Activated naive CD8-positive, alpha-beta T cell treated with anti-CD3 and anti-CD28 coated beads, Interleukin-2, amount 50 U/mL, for 16 hours (primary cell): ENCODE results near the gene GUCA2B.

Experiments used
- DNase-seq: peaks from one replicate; pipeline ENCODE4 v3.0.0-alpha.2; 2020; ENCODE audit warnings: low read depth, low spot score

GUCA2B gene

GRCh38 chr1:42152907-42153600 is at the start of gene GUCA2B:
TSS of gene GUCA2B (plus strand) at chr1:42153410. CDS start at chr1:42153451, 41 bp downstream.
- no peak for DNase-seq

- no peak for DNase-seq
Measured at GRCh38 chr1:42105025-42105424, 48.2 kb upstream of the GUCA2B start.

- DNase-seq = no peak
Measured at GRCh38 chr1:42108309-42108708, 44.9 kb upstream of the GUCA2B start.

DNA sequence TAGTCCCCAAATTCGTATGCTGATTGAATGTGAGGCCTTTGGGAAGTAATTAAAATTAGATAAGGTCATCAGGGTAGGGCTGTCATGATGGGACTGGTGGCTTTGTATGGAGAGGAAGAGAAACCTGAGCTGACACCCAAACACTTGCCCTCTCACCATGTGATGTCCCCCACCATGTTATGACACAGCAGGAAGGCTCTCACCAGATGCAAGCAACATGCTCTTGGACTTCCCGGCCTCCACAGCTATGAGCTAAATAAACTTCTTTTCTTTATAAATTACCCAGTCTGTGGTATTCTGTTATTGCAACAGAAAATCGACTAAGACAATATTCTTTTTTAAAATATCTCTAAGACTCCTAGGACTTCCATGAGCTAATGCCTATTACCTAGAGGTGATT is 43.6 kb upstream of the GUCA2B start:
- no peak for DNase-seq

DNA sequence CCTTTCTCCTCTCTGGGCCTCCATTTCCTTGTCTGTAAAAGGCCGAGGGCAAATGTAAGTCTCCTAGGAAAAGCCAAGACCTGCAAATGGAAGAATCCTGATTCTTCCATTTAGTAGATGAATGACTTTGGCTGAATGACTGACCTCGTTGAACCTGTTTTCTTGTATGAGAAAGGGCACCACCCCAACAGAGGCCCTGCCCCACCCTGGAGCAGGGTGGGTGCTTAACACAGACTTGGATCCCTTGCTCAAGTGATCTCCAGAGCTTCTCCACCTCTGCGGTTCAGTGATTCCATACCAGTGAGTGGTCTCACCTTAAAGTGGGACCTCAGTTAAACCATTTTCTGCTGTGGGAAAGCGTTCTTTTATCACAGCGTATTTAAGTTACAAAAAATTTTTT is 39.0 kb upstream of the GUCA2B start:
- DNase-seq = no peak

GRCh38 chr1:42117214-42117613 is 36.0 kb upstream of the GUCA2B start:
- DNase-seq = no peak

- no peak for DNase-seq
Measured at GRCh38 chr1:42118125-42118524, 35.1 kb upstream of the GUCA2B start.

DNA sequence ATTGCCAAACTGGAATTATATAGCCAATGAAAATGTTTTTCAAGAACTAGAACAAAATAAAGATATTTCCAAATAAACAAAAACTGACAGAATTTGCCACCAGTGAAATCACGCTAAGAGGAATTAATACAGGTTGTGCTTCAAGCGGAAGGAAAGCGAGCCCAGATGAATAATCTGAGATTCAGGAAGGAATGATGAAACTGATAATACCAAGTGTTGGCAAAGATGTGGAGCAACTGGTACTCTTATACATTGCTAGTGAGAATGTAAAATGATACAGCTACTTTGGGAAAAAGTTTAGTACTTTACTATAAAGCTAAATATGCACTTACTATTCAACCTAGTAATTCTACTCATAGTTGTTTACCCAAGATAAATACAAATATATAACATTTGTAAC is 30.8 kb upstream of the GUCA2B start:
- DNase-seq = no peak

- no peak for DNase-seq
Measured at GRCh38 chr1:42125552-42125951, 27.7 kb upstream of the GUCA2B start.

DNA sequence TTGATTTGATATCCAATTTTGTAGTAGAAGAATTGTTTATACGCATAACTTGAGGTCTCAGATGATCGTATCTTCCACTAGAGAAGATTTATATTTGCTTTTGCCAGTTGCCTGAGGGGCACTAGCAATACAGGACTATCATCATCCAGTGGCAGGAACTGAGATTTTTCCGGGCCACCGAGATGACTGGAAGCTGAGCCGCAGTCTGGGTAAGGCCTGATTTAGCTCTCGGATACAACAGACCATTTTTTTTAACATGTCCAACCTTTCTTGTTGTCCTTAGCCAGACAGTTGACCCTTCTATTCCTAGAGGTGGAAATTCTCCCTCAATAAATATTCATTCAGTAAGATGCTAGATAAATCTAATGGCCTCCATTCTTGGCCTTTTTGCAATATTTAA is 25.4 kb upstream of the GUCA2B start:
- DNase-seq = no peak

- DNase-seq = no peak
Measured at GRCh38 chr1:42128499-42128898, 24.7 kb upstream of the GUCA2B start.

DNA sequence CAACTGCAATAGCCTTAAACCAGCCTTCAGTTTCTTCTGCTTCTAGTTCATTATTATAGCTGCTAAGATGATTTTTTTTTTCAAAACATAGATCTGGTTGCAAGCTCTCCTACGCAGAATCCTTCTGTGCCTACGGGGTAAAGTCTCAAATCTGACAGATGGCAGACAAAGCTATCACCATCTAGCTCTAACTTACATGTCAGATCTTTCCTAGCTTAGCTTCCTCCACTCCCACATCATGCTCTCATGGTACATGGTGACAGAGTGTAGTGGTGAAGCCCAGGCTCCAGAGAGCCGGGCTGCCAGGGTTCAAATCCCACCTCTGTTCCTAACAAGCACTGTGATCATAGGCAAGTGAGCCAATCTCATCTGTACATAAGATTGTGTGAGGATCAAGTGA is 24.2 kb upstream of the GUCA2B start:
- DNase-seq = no peak

DNA sequence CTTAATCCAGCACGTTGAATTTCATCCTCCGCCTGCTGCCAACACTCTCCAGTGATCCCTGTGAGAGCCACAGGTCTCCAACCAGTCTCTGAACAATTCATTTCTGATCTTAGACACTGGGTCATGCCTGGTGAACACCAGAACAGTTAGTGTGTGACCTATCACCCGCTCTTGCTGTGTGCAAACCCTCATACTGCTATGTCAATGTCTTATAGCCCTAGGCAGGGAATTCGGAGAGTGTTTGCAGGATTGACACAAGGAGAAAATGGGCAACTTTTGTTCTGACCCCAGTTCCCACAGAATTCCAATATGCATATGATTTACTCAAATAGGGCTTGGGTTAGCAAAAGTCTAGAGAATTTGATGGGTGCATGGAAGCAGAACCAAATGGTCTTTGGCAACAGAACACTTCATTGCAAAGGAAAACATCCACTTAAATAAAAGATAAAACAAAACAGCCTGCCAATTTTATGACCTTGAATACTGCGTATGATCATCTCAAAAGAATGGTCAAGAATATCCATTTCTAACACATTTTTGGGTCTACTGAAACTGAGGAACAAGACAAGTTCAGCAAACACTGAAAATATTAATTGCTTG is 23.0 kb upstream of the GUCA2B start:
- DNase-seq = no peak

- no peak for DNase-seq
Measured at GRCh38 chr1:42133390-42133789, 19.8 kb upstream of the GUCA2B start.

- DNase-seq = no peak
Measured at GRCh38 chr1:42133809-42134526, 19.2 kb upstream of the GUCA2B start.

- no peak for DNase-seq
Measured at GRCh38 chr1:42135426-42135825, 17.8 kb upstream of the GUCA2B start.

- no peak for DNase-seq
Measured at GRCh38 chr1:42136466-42136865, 16.7 kb upstream of the GUCA2B start.

DNA sequence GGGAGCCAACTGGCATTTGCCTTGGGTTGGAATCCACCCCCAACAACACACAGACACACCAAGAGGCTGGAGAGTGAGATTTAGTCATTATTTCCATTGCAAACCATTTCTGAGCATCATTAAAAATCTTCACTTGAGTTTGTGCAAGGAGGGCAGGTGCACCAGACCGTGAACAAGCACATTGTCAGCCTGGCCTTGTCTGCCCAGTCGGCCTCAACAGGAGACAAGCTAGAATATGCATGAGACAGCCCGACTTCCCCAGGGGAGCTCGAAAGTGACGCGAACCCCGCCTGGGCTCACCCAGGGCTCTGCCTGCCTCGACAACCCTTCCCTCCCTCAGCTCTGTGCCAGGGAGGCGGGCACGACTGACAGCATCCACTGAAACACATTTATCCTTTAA is 15.4 kb upstream of the GUCA2B start:
- no peak for DNase-seq

DNA sequence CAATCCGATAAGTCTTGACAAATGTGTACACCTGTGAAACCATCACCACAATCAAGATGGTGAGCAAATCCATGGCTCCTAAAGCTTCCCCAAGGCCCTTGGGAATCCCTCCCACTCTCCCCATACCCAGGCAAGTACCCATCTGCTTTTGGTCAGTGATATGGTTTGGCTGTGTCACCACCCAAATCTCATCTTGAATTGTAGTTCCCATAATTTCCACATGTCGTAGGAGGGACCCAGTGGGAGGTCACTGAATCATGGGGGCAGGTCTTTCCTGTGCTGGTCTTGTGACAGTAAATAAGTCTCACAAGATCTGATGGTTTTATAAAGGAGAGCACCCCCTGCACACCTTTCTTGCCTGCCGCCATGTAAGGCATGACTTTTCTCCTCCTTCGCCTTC is 14.6 kb upstream of the GUCA2B start:
- no peak for DNase-seq

DNA sequence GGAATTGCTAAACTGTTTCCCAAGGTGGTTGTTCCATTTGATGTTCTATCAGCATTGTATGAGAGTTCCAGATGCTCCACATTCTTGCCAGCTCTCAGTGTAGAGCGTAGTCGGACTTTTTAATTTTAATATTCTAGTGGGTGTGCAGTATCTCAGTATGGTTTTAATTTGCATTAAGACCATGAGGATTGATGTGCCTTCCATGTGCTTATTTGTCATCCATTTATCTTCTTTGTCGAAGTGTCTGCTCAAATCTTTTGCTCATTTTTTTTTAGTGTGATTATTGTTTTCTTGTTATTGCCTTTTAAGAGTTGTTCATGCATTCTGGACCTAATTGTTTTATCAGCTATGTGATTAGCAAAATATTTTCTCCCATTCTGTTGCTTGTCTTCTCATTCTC is 13.8 kb upstream of the GUCA2B start:
- DNase-seq = no peak

- DNase-seq = no peak
Measured at GRCh38 chr1:42140191-42140590, 13.0 kb upstream of the GUCA2B start.

GRCh38 chr1:42141978-42142377 is 11.2 kb upstream of the GUCA2B start:
- no peak for DNase-seq
